NOMO-1 (cell line): ENCODE results near the gene ADK.

Source experiments
- DNase-seq, 2 experiments: peaks; one replicate each; lab custom pipeline; 2025; ENCODE audit not compliant: unreplicated experiment in 2 of 2; lab: John Stamatoyannopoulos, UW

The ADK gene

DNA sequence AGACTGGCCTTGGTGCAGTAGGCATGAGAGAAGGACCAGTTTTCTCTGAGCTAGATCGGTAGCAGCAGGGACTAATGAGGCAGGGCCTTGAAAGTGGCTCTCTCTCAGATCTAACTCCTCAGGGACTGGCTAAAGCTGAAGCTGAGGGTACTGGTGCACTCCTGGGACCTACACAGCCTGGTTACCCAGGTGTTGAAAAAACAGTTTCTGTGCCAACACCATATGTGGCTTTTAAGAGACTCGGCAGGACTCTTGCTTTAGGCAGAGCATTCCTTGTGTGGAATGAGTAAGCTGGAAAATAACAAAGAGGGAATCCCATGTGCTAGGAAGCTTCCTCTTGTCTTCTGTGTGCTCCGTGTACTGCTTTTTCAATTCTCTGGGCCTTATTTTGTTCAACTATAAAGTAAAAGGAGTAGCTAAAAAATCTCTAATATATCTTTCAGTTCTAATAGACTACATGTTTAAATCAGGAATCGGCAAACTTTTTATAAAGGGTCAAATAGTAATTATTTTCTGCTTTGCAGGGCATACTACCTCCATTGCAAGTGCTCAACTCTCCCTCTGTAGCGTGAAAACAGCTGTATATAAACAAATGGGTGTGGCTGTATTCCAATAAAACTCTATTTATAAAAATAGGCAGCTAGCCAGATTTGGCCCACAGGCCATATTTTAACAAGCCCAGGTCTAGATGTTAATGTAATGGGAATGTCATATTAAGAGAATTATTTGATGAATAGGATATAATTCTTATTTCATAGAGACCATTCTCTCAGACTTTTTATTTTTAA, 489.3 kb downstream of the ADK start:
- no peak for DNase-seq

DNA sequence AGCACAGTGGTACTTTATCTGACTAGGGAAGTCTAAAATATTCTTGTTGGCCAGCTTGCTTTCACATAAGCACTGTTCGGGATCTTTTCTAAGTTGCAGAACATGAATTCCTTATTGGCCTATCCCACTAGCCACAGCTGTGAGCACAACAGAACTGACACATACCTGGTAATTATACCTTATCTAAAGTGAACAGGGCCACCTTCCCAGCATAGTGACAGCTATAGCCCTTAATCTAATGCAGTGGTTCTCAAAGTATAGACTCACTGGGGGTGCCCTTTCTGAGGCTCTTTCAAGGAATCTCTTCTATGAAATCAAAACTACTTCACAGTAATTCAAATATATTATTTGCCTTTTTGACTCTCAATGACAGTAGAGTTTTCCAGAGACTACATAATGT, 490.6 kb downstream of the ADK start:
- no peak for DNase-seq

DNA sequence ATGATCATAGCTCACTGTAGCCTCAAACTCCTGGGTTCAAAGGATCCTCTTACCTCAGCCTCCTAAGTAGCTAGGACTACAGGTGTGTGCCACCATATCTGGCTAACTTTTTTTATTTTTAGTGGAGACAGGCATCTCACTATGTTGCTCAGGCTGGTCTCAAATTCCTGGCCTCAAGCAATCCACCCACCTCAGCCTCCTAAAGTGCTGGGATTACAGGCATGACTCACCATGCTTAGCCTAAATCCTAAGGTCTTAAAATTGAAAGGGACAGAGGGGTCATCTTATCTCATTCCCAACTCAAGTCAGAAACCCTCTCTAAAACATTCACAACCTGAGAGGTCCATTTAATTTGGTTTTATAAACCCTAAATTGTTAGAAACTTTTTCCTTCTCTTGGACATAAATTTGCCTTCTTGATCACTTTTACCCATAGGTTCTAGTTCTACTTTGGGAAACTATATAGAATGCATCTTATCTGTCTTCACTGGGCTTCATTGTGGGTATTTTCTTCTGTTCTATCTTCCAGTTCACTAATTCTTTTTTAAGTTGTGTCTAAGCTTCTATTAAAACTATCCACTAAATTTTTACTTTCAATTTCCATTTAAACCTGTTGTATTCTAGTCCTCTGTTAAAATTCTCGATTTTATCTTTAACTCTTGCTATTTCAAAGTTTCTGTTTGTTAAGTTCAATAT, 492.0 kb downstream of the ADK start:
- no peak for DNase-seq

DNA sequence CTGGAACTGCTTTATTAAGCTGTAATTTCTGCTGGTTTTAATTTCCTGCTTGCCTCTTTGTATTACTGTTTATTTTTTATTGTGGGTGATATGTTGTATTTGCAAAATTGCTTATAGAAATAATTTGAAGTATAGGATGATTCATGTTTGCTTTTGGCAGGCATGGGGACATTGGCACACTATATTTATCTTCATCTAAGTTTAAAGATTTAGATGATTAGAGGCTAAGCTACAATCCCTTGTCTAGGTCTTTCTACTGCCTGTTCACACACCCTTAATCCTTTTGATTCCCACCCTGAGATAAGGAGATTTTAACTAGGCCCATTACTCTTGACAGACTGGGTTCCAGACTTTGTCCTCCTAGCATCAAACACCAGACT, 492.6 kb downstream of the ADK start:
- DNase-seq = no peak

DNA sequence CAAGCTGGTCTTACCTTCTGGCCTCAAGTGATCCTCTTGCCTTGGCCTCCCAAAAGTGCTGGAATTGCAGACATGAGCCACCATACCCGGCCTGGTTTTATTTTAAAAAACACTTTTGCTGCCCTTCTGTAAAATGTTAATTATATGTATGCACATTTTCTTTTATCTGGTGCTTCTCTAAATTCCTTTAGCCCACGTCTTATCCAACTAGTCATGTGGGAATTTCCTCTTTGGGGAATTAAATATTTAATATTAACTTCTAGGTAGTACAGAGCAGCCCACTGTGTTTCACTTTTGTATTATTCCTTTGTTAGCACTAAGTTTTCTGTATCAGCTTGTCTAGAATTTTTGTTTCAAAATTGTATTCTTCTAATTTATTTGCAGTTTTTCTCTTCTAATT, 493.7 kb downstream of the ADK start:
- no peak for DNase-seq

DNA sequence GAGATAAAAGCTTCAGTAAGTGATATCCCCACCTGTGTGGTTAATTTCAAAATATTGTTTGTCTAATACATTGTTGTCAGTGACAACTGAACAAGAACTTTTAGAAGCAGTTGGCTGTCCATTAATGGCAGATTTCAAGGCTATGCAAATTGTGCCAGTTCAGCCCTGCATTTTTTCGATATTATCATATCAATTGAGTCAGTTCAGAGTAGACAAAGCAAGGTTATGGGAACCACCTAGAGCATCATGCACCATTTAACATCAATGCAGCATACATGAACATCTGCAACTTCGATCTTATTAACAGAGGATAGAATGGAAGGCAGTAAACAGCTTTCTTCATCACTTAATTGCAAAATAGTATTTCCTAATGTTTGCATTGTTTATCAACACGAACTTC, 494.7 kb downstream of the ADK start:
- no peak for DNase-seq

DNA sequence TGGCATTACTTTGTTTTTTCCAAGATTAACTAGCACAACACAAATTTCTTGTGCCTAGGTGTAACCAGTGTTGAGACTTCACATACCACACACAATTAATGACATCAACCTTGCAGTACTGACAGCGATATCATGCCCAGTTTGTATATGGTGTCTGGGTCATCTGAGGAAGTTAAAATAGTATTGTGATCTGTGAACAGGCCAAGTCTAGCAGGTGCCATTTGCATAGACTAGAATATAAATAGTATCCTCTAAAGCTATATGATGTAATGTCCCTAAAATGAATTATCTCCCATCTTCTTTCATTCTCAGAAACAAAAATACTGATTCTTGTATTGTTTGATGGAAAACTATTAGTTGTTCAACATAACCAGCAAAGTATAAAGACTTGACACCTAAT, 499.6 kb downstream of the ADK start:
- DNase-seq = no peak

DNA sequence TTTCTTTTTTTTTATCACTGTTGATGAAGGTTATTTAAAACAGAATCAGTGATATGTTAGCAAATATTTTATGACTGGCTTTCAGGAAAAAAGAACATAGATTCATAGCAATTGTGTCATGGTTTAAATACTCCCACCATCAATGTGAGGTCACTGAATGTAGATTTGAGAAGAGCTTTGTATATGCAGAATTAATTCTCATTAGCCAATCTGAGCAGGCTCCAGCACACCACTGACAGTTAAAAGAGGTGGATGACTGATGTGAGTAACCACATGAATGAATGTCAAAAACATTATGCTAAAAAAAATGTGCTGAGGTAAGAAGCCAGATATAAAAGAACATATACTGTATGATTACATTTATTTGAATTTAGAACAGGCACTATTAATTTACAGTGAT, 500.5 kb downstream of the ADK start:
- no peak for DNase-seq

DNA sequence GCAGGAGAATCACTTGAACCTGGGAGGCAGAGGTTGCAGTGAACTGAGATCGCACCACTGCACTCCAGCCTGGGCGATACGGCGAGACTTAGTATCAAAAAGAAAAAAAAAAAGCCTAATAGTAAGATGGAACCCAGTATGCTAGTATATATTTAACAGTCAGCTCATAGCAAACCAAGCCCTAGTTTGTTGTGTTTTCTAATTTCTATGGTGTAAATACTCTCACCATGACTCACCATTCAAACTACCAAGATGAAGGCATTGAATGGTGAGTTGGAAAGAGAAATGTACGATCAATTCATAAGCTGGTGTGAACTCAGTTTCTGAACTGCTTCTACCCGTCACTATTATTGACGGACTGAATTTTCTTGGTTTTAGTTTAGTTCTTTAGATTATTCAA, 501.6 kb downstream of the ADK start:
- DNase-seq = no peak

DNA sequence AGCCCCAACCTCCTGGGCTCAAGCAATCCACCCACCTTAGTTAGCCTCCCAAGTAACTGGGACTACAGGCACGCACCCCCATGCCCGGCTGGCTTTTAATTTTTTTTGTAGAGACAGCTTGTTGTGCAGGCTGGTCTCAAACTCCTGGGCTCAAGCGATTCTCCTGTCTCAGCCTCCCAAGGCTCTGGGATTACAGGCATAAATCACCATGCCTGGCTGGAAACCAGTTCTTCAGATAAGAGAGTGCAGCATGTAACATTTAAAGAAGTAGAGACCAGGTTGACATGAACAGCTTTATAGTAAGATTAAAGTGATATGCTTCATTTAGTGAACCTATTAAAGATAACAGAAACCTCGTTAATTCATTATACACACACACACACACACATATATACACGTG, 507.5 kb downstream of the ADK start:
- no peak for DNase-seq

DNA sequence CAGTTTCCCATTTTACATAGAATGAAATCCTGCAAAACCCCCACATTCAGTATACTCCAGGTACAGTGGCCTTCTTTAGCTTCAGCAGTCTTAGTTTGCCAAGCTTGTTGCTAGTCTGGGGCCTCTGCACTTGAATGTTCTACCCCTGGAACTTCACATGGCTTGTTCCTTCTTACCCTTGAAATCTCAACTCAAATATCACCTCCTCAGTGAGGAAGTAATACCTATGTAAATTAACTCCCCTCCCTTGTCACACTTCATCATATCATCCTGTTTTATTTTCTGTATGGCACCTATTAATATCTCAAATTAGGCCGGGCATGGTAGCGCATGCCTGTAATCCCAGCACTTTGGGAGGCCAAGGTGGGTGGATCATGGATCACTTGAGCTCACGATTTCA, 511.6 kb downstream of the ADK start:
- no peak for DNase-seq

DNA sequence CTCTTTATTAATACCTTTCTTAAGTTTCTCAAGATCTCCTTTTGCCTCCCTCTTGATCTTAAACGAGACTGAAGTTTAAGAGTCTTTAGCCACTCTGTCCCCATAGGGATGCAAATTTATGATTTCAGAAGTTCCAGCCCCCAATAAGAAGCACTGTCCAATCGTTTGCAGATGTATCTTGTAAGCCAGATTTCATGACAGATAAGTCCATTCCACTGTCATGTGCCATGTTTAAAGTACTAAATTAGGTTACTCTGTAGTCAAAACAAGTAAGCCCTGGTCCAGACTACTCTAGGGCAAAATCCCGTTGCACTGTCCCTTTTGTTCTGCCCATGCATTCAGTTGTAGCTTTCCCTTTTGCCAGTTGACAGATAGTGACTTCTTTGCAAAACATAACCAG, 518.2 kb downstream of the ADK start:
- DNase-seq = no peak

DNA sequence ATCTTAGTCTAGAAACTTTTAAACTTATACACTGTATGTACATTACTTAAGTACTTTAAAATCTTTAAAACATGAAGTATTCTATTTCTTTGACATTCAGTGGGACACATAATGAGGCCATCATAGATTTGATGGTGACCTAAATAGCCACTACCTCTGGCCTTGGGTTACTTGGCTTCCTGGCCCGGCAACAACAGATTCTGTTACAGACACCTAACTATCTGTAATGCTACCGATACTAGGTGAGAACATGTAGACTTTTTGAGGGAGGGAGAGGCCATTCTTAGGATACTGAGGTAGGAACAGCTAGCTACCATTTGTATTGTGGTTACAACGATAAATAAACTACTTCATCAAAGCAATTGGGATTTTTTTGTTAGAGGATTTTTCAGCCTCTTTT, 520.7 kb downstream of the ADK start:
- DNase-seq = no peak

DNA sequence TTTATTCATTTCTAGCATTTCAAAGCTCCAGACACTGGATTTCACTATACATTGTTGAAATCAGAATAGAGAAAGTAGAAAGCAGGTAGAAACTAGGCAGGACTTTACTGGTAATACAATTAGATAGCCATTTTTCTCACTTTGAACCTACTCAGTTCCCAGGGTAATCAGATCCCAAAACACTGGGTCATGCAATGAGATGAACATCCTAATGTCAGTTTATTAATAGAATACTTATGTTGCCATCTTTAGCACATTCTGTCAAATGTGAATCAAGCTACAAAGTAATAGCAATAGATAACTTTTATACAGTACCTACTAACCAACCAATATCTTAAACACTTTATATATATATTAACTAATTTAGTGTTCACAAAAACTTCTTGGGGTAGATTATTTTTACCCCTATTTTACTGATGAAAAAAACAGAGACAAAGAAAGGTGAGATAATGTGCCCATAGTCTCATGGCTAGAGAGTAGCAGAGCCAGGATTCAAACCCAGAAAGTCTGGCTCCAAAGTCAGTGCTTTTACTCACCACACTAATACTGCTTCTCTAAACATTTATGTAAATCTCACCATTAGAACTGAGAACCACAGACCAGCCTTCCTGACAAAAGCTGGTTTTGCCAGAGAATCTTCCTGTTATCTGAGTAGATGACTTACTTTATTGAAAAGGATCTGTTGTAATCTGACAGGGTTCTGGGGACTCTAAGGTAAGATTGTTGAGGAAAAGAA, 521.6 kb downstream of the ADK start:
- no peak for DNase-seq

DNA sequence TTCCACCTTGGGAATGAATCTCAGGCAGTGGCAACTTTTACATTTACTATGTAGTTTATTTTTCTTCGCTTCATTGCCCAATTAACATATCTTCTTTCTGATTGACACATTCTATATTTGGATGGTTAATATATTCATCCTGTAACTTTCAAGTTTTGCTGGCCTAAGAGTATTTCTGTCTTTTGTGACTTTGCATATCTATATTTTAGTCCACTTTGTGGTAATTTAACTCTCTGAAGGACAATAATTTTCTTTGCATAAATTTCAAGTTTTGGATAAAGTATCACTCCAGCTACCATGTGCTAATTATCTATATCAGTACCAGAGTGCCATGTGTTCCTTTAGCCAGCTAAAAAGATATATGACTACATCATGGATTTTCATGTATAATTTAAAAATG, 523.9 kb downstream of the ADK start:
- DNase-seq = no peak

DNA sequence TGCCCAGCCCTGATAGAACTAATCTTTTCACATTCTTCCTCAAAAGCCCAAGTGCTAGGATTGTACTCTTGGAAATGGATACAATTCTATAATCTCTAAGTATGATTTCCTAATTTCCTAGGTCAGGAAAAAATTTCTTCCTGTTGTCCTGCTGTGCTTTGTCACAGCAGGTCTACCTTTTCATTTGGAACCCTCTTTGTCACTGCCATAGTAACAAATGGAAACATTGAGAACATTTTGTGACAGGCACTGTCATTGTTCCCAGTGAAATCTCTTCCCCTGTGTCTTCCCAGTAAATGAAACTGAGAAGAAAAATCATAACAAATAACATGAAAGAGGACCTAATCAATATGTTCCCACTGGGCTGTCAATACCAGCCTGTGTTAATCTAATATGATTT, 524.5 kb downstream of the ADK start:
- DNase-seq = no peak

DNA sequence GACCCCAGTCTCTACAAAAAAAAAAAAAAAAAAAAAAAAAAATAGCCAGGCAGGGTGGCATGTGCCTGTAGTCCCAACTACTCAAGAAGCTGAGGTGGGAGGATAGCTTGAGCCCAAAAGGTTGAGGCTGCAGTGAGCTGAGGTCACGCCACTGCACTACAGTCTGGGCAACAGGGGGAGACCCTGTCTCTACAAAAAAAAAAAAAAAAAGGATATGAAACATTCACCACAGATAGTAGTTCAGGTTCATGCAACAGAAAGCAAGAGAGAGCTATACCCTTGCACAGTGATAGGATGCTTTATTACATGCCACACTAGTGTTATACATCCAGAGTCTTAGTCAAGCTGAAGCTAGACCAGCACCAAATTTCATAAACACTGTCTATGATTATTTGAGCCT, 526.9 kb downstream of the ADK start:
- DNase-seq = no peak

DNA sequence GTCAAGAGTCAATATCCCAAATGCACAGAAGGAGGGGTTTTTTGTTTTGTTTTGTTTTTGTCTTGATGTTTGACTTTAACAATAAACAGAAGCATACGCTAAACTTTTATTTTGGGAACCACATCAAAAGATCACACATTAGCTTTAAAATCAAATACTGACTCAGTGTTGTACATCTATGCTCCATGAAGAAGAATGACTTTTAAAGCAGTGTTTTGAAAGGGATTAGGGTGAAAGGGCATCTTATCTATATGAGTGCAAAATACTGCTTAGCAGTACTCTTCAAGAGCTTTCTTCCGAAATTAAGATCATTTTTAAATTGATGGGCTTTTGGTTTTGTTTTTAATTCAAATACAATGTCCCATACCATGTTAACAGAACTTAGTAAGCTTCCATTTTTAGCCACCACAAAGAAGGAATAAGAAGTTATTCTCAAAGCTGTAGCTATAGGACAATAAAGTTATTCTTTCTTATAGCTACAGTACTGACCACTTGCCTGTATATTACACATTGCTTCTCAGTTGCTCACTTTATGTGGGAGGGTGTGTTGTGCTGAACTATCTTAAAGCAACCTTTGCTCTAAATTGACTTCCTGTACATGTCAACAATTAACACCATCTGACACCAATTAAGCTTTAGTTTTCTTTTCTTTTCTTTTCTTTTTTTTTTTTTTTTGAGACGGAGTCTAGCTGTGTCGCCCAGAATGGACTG, 531.1 kb downstream of the ADK start:
- DNase-seq = no peak

DNA sequence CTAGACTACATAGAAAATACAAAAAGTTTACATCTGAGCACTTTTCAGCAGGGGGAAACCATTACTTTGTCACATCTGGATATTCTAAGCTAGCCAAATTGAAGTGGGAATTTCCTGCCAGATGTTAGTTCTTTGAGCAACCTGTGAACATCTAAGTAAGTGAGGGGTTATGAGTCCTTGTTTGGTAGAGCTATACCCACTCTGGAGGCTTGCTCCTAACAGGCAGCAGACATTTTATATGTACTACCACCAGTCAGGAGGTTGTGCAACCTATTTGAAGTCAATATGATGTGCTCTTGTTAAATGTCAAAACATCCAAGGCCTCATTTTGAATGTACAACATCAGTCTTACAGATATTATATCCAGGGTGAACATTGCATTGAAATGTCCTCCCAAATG, 532.0 kb downstream of the ADK start:
- DNase-seq = peak in 1 of 2 experiments; percentile 32

DNA sequence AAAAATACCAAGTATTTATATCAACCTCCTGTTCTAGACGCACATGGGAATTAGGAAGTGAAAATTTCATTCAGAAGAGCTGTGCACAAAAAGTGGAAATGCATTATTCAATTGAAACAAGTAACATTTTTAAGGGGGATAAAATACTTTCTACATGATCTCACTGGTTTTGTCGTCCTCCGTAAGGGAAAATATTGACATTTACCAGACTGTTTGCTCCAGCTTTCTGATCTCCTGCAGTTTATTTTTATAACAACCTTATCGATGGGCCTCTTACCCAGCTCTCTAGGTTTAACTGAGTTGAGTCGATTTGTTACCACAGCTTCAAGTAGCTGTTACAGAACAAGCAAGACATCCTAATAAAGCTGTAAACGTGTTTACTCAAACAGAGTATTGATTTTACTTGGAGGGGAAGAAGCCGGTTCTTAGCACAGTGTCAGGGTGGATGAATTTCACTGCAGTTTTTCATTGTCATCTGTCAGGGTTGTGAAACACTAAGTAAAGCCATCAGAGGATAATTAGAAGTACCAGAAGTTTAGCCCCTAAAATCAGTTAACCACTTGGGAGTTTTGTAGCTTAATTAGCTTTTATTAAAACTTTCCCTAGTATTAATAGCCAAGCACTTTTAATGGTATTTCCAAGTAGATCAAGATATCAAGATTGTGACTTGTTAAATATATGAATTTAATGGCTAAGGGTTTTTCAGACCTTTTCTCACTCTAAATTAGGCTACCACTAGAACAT, 532.8 kb downstream of the ADK start:
- peak; percentile 24 to 68 for DNase-seq

DNA sequence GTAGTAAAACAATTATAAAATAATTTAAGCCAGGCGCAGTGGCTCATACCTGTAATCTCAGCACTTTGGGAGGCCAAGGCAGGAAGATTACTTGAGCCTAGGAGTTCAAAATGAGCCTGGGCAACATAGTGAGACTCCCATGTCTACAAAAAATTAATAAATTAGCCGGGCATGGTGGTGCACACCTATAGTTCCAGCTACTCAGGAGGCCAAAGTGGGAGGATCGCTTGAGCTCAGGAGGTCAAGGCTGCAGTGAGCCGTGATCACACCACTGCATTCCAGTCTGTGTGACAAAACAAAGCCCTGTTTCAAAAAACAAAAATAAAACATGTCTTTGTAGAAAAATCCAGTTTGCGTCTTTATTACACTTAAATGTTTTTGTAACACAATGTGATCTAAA, 533.4 kb downstream of the ADK start:
- no peak for DNase-seq
